Activated naive CD4-positive, alpha-beta T cell treated with anti-CD3 and anti-CD28 coated beads, Interleukin-2, amount 50 U/mL, for 24 hours (primary cell): Measurements from ENCODE around the gene CELF4.

ENCODE experiments used
- H3K27ac Mint-ChIP-seq: one replicate; pipeline ENCODE4 v1.8.0; 2021; ENCODE audit warnings: mild to moderate bottlenecking, mixed read lengths
- H3K27me3 Mint-ChIP-seq: one replicate; pipeline ENCODE4 v1.8.0; 2021; ENCODE audit warnings: mixed read lengths
- H3K36me3 Mint-ChIP-seq: one replicate; pipeline ENCODE4 v1.8.0; 2021; ENCODE audit warnings: mixed read lengths
- H3K4me1 Mint-ChIP-seq: one replicate; pipeline ENCODE4 v1.8.0; 2021; ENCODE audit warnings: mixed read lengths
- H3K4me3 Mint-ChIP-seq: one replicate; pipeline ENCODE4 v1.8.0; 2021; ENCODE audit warnings: mild to moderate bottlenecking, mixed read lengths
- H3K9me3 Mint-ChIP-seq: one replicate; pipeline ENCODE4 v1.8.0; 2021; ENCODE audit warnings: mixed read lengths

CELF4 gene

DNA sequence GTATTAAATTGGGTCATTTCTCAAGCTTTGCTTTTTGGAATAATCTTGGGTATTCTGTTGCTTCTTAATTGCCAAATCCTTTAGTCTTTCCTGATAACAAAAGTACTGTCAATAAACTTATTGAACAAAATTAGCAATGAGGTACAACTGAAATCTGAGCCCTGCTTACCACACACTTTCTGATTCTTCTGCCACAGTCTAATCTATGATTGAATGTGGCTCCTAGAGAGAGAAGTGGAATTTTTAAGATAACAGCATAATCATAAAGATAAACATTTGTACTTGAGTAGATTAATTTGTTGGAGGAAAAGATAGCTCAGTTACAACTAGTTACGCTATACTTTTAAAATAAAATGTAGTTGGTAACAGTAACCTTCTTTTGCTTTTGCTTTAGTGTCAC lies 354.8 kb downstream of the CELF4 start:
- H3K9me3 Mint-ChIP-seq, result peaks cover 2% of the 10 kb centered on the region
- no peak overlapping the region for H3K4me3 Mint-ChIP-seq
- H3K27ac Mint-ChIP-seq, result no peak overlapping the region
- H3K4me1 Mint-ChIP-seq, result no peaks in the 10 kb centered on the region
- H3K27me3 Mint-ChIP-seq, result no peaks in the 10 kb centered on the region
- H3K36me3 Mint-ChIP-seq, result peaks cover 13% of the 10 kb centered on the region

GRCh38 chr18:37207343-37207742 lies 358.3 kb downstream of the CELF4 start:
- Mint-ChIP-seq H3K27ac (no peak overlapping the region), H3K9me3 (no peaks in the 10 kb centered on the region), H3K4me3 (no peak overlapping the region), H3K36me3 (peaks cover 14% of the 10 kb centered on the region), H3K4me1 (no peaks in the 10 kb centered on the region), H3K27me3 (no peaks in the 10 kb centered on the region)

DNA sequence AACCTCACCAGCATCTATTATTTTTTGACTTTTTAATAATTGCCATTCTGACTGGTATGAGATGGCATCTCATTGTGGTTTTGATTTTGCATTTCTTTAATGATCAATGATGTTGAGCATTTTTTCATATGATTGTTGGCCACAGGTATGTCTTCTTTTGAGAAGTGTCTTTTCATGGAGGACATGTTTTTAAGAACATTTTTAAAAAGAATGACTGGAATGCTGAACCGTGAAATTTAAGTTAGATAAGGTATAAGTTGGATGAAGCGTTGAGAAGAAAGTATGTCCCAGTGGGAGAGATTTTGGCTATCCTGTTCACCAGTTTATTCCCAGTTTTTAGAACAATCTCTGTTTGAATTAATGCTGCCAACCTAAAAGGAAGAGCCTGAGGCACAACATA lies 365.9 kb downstream of the CELF4 start:
- Mint-ChIP-seq H3K36me3 (peaks cover 28% of the 10 kb centered on the region), H3K27me3 (no peaks in the 10 kb centered on the region), H3K4me3 (no peak overlapping the region), H3K4me1 (no peaks in the 10 kb centered on the region), H3K9me3 (peaks cover 31% of the 10 kb centered on the region), H3K27ac (no peak overlapping the region)
